BJ (cell line): Measurements from ENCODE around the gene VWC2. TPM values are rescaled to one million over a fixed set of nuclear protein-coding genes. Genes with fewer than 3 reads are reported as not detected.

Experiments
- CTCF ChIA-PET: fragments of 350-600 bp; formaldehyde crosslinking; extraction: SDS; loops from one replicate; lab custom pipeline; 2021; ENCODE audit warnings: antibody characterized with exemption, inconsistent platforms; lab: Yijun Ruan, JAX
- POLR2A ChIA-PET: fragments of 300-600 bp; sonication (Branson Sonifier 250); formaldehyde crosslinking; extraction: SDS; loops from one replicate; lab custom pipeline; 2021; ENCODE audit warnings: antibody characterized with exemption; lab: Charles Lee
- DNase-seq: peaks from one replicate; pipeline ENCODE4 v3.0.0-alpha.2; 2011; ENCODE audit warnings: low read depth
- H3K27me3 ChIP-seq: 2 replicates; pipeline ENCODE4 v1.6.0; 2011; ENCODE audit warnings: low read length; ENCODE audit not compliant: control insufficient read depth, insufficient read depth
- H3K36me3 ChIP-seq: 2 replicates; pipeline ENCODE4 v1.5.1; 2011; ENCODE audit warnings: low read length; ENCODE audit not compliant: control insufficient read depth, insufficient read depth
- H3K4me3 ChIP-seq: 2 replicates; pipeline ENCODE4 v1.5.1; 2011; ENCODE audit warnings: low read depth, mild to moderate bottlenecking, control low read depth, low read length
- polyA minus RNA-seq: library from RNA; depleted of rRNA, polyadenylated mRNA; stranded (reverse); fragments of >200 nt; gene quantifications from 2 replicates; pipeline ENCODE4 v1.2.3, GENCODE V29; 2011; rRNA and poly(A)+ RNA removed
- polyA plus RNA-seq: library from polyadenylated mRNA; depleted of rRNA; stranded (reverse); fragments of >200 nt; gene quantifications from 2 replicates; pipeline ENCODE4 v1.2.3, GENCODE V29; 2011; rRNA removed
- TF ChIP-seq, protein P1 (sequence below): IDR thresholded peaks from 2 replicates; pipeline ENCODE4 v1.5.1; 2011; ENCODE audit warnings: low read depth, mild to moderate bottlenecking, control low read depth, inconsistent platforms, low read length, moderate library complexity; ENCODE audit not compliant: insufficient read depth

Gene VWC2
- polyA plus RNA-seq: not detected in 2 replicates
- not detected in 2 replicates for polyA minus RNA-seq

DNA sequence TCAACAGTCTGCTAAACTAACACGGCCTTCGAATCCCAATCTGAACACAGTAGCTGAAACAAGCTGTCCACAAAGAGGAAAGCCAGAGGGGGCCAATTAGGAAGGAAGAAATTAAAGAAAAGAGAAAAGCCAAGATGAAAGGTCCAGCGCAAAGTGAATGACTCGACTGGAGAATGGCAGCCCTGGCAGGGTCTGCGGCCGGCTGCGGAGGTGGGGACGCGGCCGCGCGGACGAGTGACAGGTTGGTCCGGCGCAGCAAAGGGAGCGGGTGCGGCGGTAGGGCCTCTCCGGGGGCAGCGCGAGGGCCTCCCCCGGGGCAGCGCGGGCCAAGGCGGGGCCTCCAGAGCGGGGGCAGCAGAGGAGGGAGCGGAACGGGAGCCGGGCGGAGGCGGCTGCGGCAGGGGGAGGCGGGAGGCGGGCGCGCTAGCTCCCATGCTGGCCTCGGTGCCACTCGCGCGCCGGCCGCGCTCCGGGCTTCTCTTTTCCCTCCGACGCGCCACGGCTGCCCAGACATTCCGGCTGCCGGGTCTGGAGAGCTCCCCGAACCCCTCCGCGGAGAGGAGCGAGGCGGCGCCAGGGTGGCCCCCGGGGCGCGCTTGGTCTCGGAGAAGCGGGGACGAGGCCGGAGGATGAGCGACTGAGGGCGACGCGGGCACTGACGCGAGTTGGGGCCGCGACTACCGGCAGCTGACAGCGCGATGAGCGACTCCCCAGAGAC is at the start of gene VWC2:
Gene VWC2 (plus strand): TSS at position 421 of the 718 bp plus-strand sequence. CDS start 1,798 bp downstream, outside the sequence.
- TF ChIP-seq, protein P1, sequence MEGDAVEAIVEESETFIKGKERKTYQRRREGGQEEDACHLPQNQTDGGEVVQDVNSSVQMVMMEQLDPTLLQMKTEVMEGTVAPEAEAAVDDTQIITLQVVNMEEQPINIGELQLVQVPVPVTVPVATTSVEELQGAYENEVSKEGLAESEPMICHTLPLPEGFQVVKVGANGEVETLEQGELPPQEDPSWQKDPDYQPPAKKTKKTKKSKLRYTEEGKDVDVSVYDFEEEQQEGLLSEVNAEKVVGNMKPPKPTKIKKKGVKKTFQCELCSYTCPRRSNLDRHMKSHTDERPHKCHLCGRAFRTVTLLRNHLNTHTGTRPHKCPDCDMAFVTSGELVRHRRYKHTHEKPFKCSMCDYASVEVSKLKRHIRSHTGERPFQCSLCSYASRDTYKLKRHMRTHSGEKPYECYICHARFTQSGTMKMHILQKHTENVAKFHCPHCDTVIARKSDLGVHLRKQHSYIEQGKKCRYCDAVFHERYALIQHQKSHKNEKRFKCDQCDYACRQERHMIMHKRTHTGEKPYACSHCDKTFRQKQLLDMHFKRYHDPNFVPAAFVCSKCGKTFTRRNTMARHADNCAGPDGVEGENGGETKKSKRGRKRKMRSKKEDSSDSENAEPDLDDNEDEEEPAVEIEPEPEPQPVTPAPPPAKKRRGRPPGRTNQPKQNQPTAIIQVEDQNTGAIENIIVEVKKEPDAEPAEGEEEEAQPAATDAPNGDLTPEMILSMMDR: no peak
- Histone ChIP-seq H3K4me3 (no peak within 1 kb of the TSS), H3K36me3 (no peaks in the 10 kb centered on the region), H3K27me3 (peaks cover 2% of the 10 kb centered on the region)
- ChIA-PET POLR2A (no interaction called here), CTCF (no interaction called here)
- DNase-seq: no peak

DNA sequence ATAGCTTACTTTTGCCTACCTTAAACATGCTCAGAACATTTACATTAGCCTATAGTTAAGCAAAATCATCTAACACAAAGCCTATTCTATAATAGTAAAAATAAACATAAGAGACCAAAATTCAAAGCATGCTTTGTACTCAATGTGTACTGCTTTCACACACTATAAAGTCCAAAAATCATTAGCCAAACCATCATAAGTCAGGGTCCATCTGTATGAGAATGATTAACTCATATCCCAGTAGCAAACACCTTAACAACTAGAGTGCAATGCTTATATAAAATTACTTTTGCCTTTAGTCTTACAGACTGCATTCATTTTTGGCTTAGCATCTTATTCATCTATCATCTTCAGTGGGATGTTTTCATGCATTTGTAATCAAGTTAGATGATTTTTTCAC is 49.4 kb upstream of the VWC2 start:
- TF ChIP-seq, protein P1: no peak
- ChIA-PET CTCF (no interaction called here), POLR2A (no interaction called here)
- DNase-seq: no peak
- no peaks in the 10 kb centered on the region for H3K36me3 ChIP-seq
- H3K27me3 ChIP-seq: no peaks in the 10 kb centered on the region
- no peak overlapping the region for H3K4me3 ChIP-seq

DNA sequence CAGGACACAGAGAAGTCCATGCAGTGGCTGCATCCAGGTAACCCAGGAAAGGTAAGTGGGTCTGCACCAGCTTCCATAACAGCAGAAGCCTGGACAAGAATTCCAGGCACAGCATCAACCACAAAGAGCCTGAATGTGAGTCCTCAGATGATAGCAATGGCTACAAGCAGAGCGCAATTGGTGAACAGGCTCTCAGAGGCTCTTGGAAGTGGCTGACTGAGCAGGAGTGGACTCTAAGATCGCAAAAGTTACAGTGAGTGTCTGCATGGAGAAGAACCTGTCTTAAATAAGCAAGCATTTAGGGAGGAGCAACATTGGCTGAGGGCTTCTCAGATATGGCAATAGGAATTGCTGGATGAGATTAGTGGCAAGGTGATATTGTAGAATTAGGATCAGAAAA is 41.6 kb upstream of the VWC2 start:
- H3K27me3 ChIP-seq: no peaks in the 10 kb centered on the region
- no peak overlapping the region for H3K4me3 ChIP-seq
- no peak for DNase-seq
- H3K36me3 ChIP-seq: no peaks in the 10 kb centered on the region
- CTCF ChIA-PET: no interaction called here
- TF ChIP-seq, protein P1: no peak
- POLR2A ChIA-PET: no interaction called here

DNA sequence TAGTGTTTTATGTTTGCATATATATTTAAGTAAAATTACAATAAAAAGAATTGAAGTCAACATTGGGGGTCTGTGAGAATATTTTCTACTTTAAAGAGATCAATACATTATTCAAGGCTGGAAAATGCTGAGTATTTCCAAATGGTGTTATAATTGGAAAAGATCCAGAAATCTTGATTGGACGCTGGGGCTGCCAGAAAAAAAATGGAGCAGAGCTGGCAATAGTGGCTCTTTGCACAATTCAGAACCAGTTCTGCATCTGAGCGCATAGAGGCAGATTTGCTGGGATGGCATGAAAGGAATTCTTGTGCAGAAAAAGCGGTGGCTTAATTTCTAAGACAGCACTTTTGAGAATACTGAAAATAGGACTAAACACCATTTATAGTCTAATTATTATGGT is 10.8 kb upstream of the VWC2 start:
- Histone ChIP-seq H3K4me3 (no peak overlapping the region), H3K27me3 (no peaks in the 10 kb centered on the region), H3K36me3 (no peaks in the 10 kb centered on the region)
- DNase-seq: no peak
- ChIA-PET CTCF (no interaction called here), POLR2A (no interaction called here)
- TF ChIP-seq, protein P1: no peak

DNA sequence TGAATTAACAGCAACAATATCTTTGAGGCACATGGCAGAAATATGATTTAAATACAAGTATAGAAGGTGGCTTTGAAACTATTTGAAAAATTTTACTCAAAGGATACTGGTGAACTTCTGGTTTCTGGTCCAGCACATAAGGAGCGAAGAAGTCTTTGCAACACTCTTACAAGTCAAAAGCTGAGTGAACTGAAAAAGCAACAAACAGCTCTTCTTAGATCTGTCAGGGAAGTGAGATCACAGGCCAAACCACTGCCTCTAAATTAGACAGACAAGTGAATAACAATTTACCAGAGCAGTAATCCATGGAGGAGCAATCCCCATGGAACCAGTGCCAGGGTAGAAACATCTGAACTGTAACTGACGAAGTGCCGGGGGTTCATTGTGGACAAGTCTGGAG is 9.6 kb upstream of the VWC2 start:
- no peaks in the 10 kb centered on the region for H3K36me3 ChIP-seq
- H3K27me3 ChIP-seq: no peaks in the 10 kb centered on the region
- H3K4me3 ChIP-seq: no peak overlapping the region
- CTCF ChIA-PET: no interaction called here
- TF ChIP-seq, protein P1: no peak
- POLR2A ChIA-PET: no interaction called here
- DNase-seq: no peak
